ENCODE data around the gene KCTD16.

GRCh38 chr5:144122081-144122480 is 48.6 kb upstream of the KCTD16 start:
- TF ChIP-seq, protein P1, sequence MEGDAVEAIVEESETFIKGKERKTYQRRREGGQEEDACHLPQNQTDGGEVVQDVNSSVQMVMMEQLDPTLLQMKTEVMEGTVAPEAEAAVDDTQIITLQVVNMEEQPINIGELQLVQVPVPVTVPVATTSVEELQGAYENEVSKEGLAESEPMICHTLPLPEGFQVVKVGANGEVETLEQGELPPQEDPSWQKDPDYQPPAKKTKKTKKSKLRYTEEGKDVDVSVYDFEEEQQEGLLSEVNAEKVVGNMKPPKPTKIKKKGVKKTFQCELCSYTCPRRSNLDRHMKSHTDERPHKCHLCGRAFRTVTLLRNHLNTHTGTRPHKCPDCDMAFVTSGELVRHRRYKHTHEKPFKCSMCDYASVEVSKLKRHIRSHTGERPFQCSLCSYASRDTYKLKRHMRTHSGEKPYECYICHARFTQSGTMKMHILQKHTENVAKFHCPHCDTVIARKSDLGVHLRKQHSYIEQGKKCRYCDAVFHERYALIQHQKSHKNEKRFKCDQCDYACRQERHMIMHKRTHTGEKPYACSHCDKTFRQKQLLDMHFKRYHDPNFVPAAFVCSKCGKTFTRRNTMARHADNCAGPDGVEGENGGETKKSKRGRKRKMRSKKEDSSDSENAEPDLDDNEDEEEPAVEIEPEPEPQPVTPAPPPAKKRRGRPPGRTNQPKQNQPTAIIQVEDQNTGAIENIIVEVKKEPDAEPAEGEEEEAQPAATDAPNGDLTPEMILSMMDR (IDR thresholded peaks at IDR 0.05; ENCODE audit: low read length): no peak
- TF ChIP-seq EZH2phosphoT487 (IDR thresholded peaks at IDR 0.05; ENCODE audit: low read length): no peak
- TF ChIP-seq EZH2 (optimal IDR thresholded peaks at IDR 0.05; ENCODE audit: low read depth, low read length): no peak
